NB4 (cell line): Measurements from ENCODE around the gene HSPG2.
"Not testable (repeated sequence)": the region's sequence is repeated elsewhere in the genome, so short reads cannot be mapped to it uniquely, and the experiment has no call there.

Source experiments
- DNase-seq: peaks from one replicate; pipeline ENCODE4 v3.0.0; 2010; ENCODE audit warnings: low read depth
- H3K4me3 ChIP-seq: one replicate; pipeline ENCODE4 v1.5.1; 2011; ENCODE audit warnings: mild to moderate bottlenecking, low read depth, low read length, moderate library complexity
- MYC ChIP-seq: IDR thresholded peaks from 2 replicates; pipeline ENCODE4 v1.6.1; 2011; ENCODE audit warnings: low read depth, low read length
- POLR2A ChIP-seq: IDR thresholded peaks from 2 replicates; pipeline ENCODE4 v1.6.1; 2011; ENCODE audit warnings: mild to moderate bottlenecking; ENCODE audit not compliant: insufficient read length; ENCODE audit errors: extremely low read depth

Gene HSPG2

DNA sequence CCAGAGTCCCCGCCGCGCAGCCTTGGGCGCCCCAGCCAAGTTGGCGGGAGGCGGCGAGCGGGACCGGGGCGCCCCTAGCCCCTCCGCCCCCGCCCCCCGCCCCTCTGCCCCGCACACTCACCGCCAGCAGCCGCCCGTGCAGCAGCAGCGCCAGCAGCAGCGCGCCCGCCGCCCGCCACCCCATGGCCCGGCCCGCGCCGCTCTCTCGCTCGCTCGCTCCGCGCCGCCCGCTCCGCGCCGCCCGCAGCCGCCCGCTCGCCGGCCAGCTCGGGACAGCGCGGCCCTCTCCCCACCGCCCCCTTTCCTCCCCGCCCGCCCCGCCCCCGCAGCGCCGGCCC lies at the start of gene HSPG2:
TSS of gene HSPG2 (minus strand) at position 277 of the 338 bp plus-strand sequence. CDS start at position 184, 93 bp downstream.
- no peak for DNase-seq
- H3K4me3 ChIP-seq: peak within 1 kb of the TSS; percentile 76
- TF ChIP-seq MYC (no peak), POLR2A (peak; percentile 28)

- DNase-seq, H3K4me3 ChIP-seq: not testable (repeated sequence)
Measured at GRCh38 chr1:21986386-21986785, 49.3 kb upstream of the HSPG2 start.

DNA sequence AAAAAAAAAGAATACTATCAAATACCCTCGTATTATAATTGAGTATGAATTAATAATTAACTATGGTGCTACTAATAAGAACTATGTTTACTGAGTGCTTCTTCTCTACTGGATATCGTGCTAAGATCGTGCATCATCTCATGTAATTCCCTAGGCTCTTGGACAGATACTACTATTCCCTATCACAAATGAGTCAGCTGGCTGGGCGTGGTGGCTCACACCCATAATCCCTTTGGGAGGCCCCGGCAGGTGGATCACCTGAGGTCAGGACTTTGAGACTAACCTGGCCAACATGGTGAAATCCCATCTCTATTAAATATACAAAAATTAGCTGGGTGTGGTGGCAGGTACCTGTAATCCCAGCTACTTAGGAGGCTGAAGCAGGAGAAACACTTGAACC lies 48.8 kb upstream of the HSPG2 start:
- H3K4me3 ChIP-seq, DNase-seq: not testable (repeated sequence)

- not testable (repeated sequence) for DNase-seq, H3K4me3 ChIP-seq
Measured at GRCh38 chr1:21983539-21983938, 46.4 kb upstream of the HSPG2 start.

DNA sequence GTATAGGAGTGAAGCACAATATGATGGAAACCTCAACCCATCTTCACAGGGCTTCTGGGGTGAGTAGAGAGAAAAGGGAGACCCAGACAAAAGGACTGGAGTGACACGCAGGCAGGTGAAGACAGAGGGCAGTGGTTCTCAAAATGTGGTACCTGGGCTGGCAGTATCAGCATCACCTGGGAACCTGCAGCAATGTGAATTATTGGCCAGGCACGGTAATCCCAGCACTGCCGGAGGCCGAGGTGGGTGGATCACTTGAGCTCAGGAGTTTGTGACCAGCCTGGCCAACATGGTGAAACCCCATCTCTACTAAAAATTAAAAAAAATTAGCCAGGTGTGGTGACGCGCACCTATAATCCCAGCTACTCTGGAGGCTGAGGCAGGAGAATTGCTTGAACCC lies 45.0 kb upstream of the HSPG2 start:
- DNase-seq, H3K4me3 ChIP-seq: not testable (repeated sequence)

GRCh38 chr1:21981253-21981652 lies 44.1 kb upstream of the HSPG2 start:
- DNase-seq, H3K4me3 ChIP-seq: not testable (repeated sequence)

GRCh38 chr1:21980515-21981220 lies 43.6 kb upstream of the HSPG2 start:
- H3K4me3 ChIP-seq, DNase-seq: not testable (repeated sequence)

- DNase-seq, H3K4me3 ChIP-seq: not testable (repeated sequence)
Measured at GRCh38 chr1:21978209-21978608, 41.1 kb upstream of the HSPG2 start.

DNA sequence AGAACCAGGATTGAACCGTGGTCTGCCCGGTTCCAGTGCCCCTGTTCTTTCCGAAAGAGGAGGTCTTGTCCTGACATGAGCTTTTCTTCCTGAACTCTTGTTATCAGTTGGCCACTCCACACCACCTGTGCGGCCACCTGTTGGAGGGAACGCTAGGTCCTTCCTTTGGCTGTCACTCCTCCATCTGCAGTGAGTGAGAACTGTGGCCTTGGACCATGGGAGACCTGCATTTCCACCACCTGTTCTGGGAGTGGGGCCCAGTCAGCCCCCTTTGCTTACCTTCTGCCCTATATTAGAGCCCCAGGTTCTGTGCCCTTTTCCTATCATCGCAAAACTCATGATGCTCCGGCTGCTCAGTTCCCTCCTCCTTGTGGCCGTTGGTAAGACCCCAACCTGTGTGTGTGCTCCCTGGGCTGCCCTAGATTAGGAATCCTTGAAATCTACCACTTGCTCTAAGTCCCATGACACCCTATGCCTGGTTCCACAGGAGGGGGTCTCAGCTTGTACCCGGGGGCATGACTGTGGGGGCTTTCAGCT lies 39.7 kb upstream of the HSPG2 start, which contains the start of gene CELA3B:
TSS of gene CELA3B (plus strand) at position 320 of the 537 bp plus-strand sequence. CDS start at position 338, 18 bp downstream.
- not testable (repeated sequence) for DNase-seq, H3K4me3 ChIP-seq

DNA sequence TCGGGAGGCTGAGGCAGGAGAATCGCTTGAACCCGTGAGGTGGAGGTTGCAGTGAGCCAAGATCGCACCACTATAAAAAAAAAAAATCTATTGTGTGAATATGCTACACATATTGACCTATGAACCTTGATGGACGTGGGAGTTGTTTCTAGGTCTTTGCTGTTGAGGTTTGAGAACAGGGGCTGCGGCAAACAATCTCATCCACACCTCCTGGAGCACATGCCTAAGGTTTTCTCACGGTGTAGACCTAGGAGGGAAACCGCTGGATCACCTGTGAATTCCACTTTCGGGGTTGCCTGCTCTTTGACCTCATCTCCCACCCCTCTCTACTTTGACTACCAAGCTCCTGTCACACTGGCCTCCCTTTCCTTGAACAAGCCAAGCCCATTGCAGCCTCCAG lies 38.2 kb upstream of the HSPG2 start:
- DNase-seq: not testable (repeated sequence)

GRCh38 chr1:21974699-21975098 lies 37.6 kb upstream of the HSPG2 start:
- not testable (repeated sequence) for DNase-seq, H3K4me3 ChIP-seq

More for the DNA sequence above, 38.2 kb upstream of the HSPG2 start:
- H3K4me3 ChIP-seq: not testable (repeated sequence)

DNA sequence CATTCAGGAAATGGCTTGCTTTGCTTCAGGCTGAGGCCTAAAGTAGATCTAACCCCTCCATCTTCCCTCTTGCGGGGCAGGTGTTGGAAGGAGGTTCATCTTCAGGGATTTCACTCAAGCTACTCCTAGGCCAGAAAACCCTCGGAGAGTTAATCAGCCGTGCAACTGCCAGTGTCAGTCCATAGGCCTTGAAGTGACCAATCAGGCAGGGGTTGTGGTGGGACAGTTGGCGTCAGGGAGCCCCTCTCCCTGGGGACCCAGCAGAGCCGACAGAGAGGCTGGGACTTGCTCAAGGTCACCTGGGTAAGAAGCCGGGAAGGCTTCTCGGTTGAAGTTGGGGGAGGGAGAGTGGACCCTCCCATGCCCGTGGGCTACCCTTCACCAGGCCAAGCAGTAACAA lies 36.8 kb upstream of the HSPG2 start:
- not testable (repeated sequence) for DNase-seq, H3K4me3 ChIP-seq

DNA sequence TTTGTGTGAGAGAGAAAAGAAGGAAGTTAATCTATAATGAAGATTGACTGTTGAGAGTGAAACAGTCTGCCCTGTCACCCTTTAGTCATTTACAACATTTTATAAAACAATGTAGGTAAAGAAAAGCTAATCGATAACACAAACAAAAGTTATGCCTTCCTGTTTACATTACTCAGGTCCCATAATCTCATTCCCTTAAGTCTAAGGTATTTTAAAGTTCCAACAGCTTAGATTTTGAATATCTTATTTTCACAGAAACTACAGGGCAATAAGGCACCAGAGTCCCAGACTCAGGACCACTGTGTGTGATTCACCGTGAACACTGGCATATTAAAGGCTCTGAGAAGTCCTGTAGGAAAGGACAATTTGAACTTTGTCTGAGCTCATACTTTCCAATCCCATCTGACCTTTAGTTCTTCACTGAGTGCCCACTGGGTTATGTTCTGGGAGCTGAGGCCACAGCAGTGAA lies 35.9 kb upstream of the HSPG2 start:
- DNase-seq, H3K4me3 ChIP-seq: not testable (repeated sequence)

- not testable (repeated sequence) for H3K4me3 ChIP-seq, DNase-seq
Measured at GRCh38 chr1:21970523-21970922, 33.4 kb upstream of the HSPG2 start.

- DNase-seq, H3K4me3 ChIP-seq: not testable (repeated sequence)
Measured at GRCh38 chr1:21969066-21969465, 32.0 kb upstream of the HSPG2 start.

GRCh38 chr1:21967216-21967615 lies 30.1 kb upstream of the HSPG2 start:
- H3K4me3 ChIP-seq, DNase-seq: not testable (repeated sequence)
